SJSA1 (cell line): ENCODE results near the gene PHACTR2. TPM values are rescaled to one million over a fixed set of nuclear protein-coding genes. Genes with fewer than 3 reads are reported as not detected.
"Not testable (repeated sequence)": the region's sequence is repeated elsewhere in the genome, so short reads cannot be mapped to it uniquely, and the experiment has no call there.

ENCODE experiments used
- DNase-seq, 2 experiments: peaks; one replicate each; pipeline ENCODE4 v3.0.0-alpha.2; 2015 to 2020; ENCODE audit warnings: low spot score in 2 of 2, low read depth in 1 of 2
- H3K27ac ChIP-seq: fragments of 250-450 bp; sonication (Bioruptor Pico); 2 replicates; pipeline ENCODE4 v1.5.1; 2020; ENCODE audit warnings: mild to moderate bottlenecking, moderate library complexity
- H3K27me3 ChIP-seq: fragments of 250-450 bp; sonication (Bioruptor Pico); replicated peaks from 2 replicates; pipeline ENCODE4 v1.5.1; 2020; ENCODE audit warnings: mild to moderate bottlenecking, moderate library complexity
- H3K36me3 ChIP-seq: fragments of 250-450 bp; sonication (Bioruptor Pico); 2 replicates; pipeline ENCODE4 v1.5.1; 2020; ENCODE audit warnings: mild to moderate bottlenecking
- H3K4me1 ChIP-seq: fragments of 250-450 bp; sonication (Bioruptor Pico); replicated peaks from 2 replicates; pipeline ENCODE4 v1.6.1; 2021; ENCODE audit warnings: mild to moderate bottlenecking
- H3K4me3 ChIP-seq: fragments of 250-450 bp; sonication (Bioruptor Pico); 2 replicates; pipeline ENCODE4 v1.5.1; 2020; ENCODE audit warnings: mild to moderate bottlenecking
- H3K9me3 ChIP-seq: fragments of 250-450 bp; sonication (Bioruptor Pico); replicated peaks from 2 replicates; pipeline ENCODE4 v1.5.1; 2020; ENCODE audit warnings: mild to moderate bottlenecking
- total RNA-seq: library from RNA; depleted of rRNA; stranded (reverse); fragments of >200 nt; shearing (Covaris generic); gene quantifications from 2 replicates; pipeline ENCODE4 v1.2.3, GENCODE V29; 2014

PHACTR2 gene
- total RNA-seq, 1 experiment from 2014 or later: 75.1 TPM

DNA sequence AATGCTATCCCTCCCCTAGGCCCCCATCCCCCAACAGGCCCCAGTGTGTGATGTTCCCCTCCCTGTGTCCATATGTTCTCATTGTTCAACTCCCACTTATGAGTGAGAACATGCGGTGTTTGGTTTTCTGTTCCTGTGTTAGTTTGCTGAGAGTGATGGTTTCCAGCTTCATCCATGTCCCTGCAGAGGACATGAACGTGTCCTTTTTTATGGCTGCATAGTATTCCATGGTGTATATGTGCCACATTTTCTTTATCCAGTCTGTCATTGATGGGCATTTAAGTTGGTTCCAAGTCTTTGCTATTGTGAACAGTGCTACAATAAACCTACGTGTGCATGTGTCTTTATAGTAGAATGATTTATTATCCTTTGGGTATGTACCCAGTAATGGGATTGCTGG lies 173.9 kb downstream of the PHACTR2 start:
- not testable (repeated sequence) for H3K4me1 ChIP-seq, H3K9me3 ChIP-seq, DNase-seq, H3K27me3 ChIP-seq, H3K4me3 ChIP-seq, H3K27ac ChIP-seq
- H3K36me3 ChIP-seq: peaks cover 94% of the 10 kb centered on the region

DNA sequence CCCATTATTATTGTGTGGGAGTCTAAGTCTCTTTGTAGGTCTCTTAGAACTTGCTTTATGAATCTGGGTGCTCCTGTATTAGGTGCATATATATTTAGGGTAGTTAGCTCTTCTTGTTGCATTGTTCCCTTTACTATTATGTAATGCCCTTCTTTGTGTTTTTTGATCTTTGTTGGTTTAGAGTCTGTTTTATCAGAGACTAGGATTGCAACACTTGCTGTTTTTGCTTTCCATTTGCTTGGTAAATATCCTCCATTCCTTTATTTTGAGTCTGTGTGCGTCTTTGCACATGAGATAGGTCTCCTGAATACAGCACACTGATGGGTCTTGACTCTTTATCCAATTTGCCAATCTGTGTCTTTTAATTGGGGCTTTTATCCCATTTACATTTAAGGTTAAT lies 177.3 kb downstream of the PHACTR2 start:
- not testable (repeated sequence) for H3K27me3 ChIP-seq
- H3K36me3 ChIP-seq: peaks cover 94% of the 10 kb centered on the region

DNA sequence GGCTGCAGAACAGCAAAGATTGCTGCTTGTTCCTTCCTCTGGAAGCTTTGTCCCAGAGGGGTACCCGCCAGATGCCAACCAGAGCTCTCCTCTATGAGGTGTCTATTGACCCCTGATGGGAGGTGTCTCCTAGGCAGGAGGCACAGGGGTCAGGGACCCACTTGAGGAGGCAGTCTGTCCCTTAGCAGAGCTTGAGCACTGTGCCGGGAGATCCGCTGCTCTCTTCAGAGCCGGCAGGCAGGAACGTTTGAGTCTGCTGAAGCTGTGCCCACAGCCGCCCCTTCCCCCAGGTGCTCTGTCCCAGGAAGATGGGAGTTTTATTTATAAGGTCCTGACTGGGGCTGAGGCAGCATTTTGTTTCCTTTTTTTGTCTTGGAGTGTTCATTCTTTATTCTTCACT lies 179.0 kb downstream of the PHACTR2 start:
- H3K36me3 ChIP-seq: peaks cover 86% of the 10 kb centered on the region
- not testable (repeated sequence) for H3K9me3 ChIP-seq, H3K4me3 ChIP-seq, H3K27ac ChIP-seq, DNase-seq, H3K4me1 ChIP-seq, H3K27me3 ChIP-seq

More for the DNA sequence above, 177.3 kb downstream of the PHACTR2 start:
- not testable (repeated sequence) for H3K4me1 ChIP-seq, H3K27ac ChIP-seq, DNase-seq, H3K9me3 ChIP-seq, H3K4me3 ChIP-seq

DNA sequence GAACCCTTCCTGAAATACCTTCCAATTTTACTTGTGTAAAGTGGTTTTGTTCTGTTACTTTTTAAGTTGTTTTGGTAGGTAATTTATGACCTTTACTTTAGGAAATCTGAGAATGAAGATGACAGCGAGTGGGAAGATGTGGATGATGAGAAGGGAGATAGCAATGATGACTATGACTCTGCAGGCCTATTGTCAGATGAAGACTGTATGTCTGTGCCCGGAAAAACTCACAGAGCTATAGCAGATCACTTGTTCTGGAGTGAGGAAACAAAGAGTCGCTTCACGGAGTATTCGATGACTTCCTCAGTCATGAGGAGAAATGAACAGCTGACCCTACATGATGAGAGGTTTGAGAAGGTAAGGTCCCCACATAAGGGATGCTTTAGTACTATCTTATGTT lies 179.9 kb downstream of the PHACTR2 start:
- Histone ChIP-seq H3K36me3 (peaks cover 85% of the 10 kb centered on the region), H3K4me3 (no peak overlapping the region), H3K27me3 (no peaks in the 10 kb centered on the region), H3K27ac (no peak overlapping the region), H3K9me3 (no peaks in the 10 kb centered on the region), H3K4me1 (no peaks in the 10 kb centered on the region)
- DNase-seq: no peak

DNA sequence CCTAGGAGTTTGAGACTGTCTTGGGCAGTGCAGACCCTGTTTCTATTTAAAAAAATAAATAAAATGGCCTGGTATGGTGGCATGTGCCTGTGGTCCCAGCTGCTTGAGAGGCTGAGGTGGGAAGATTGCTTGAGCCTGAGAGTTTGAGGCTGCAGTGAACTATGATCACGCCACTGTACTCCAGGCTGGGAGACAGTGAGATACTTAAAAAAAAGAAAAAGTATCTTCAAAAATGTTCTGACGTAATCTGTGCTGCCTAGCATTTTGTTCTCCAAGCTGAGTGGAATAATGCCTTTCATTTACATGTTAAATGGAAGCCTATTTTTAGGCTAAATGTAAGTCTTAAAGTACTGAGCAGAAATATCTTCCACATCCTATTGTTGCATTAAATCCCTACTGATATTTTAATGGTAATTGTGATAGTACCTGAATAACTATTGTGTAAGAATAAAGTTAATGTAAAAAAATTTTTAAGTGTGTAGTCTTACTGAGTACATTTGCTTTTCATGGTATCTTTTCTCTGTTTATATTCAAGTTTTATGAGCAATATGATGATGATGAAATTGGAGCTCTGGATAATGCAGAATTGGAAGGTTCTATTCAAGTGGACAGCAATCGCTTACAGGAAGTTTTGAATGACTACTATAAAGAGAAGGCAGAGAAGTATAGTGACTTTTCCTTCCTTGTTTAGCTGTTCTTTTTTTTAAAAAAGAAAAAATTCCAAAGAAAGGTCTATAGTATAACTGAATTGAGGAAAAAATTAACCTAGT lies 182.3 kb downstream of the PHACTR2 start:
- DNase-seq: no peak
- Histone ChIP-seq H3K4me1 (no peaks in the 10 kb centered on the region), H3K27me3 (0 out of 2 replicates have a peak, but pooled peaks cover 3% of the 10 kb centered on the region), H3K9me3 (no peaks in the 10 kb centered on the region), H3K4me3 (no peak overlapping the region), H3K36me3 (peaks cover 81% of the 10 kb centered on the region), H3K27ac (no peak overlapping the region)

DNA sequence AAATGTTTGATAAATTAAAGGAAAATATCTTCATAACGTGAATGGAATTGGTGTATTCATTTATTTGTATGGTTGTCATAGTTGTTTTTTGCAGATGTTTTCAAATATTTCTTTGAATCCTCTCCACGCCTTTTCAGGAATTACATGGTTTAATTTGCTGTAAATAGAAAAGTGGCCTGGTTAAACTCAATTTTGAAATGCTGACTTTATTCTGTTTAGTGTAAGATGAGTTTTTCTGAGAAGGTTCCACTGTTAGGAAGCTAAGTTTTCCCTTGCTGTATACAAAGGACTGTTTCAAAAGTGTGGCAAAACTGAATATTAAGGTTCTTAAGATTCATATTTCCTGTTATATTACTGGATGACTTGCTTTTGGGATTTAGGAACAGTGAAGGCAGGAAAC lies 186.0 kb downstream of the PHACTR2 start:
- H3K36me3 ChIP-seq: peaks cover 53% of the 10 kb centered on the region
- no peak overlapping the region for H3K4me3 ChIP-seq
- no peak overlapping the region for H3K27ac ChIP-seq
- 0 out of 2 replicates have a peak, but pooled peaks cover 3% of the 10 kb centered on the region for H3K27me3 ChIP-seq
- H3K9me3 ChIP-seq: no peaks in the 10 kb centered on the region
- no peaks in the 10 kb centered on the region for H3K4me1 ChIP-seq
- DNase-seq: no peak

DNA sequence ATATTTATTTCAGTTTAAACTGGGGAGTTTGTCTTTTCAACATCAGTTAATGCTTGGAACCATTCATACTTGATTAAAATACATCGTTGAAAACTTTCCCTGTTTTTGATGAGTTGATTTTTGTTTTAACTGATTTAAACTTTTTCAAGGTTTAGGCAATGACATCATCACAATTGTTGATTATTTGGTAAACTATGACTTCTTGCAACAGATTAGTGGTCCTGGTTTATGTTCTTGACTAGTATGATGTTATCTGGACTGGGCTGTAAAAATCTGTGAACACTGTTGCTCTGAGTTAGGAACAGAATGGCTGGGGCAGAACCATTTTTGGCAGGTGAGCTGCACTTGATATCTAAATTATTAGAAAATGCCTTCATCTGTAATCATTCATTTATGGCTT lies 186.5 kb downstream of the PHACTR2 start, which contains the start of gene ZC2HC1B:
Gene ZC2HC1B (plus strand): TSS at position 241 of the 400 bp plus-strand sequence. CDS start 66 bp downstream, at position 307.
- no peak within 1 kb of the TSS for H3K27ac ChIP-seq
- peaks cover 49% of the 10 kb centered on the region for H3K36me3 ChIP-seq
- DNase-seq: no peak
- no peaks in the 10 kb centered on the region for H3K4me1 ChIP-seq
- no peaks in the 10 kb centered on the region for H3K9me3 ChIP-seq
- 0 out of 2 replicates have a peak, but pooled peaks cover 3% of the 10 kb centered on the region for H3K27me3 ChIP-seq
- H3K4me3 ChIP-seq: no peak within 1 kb of the TSS

DNA sequence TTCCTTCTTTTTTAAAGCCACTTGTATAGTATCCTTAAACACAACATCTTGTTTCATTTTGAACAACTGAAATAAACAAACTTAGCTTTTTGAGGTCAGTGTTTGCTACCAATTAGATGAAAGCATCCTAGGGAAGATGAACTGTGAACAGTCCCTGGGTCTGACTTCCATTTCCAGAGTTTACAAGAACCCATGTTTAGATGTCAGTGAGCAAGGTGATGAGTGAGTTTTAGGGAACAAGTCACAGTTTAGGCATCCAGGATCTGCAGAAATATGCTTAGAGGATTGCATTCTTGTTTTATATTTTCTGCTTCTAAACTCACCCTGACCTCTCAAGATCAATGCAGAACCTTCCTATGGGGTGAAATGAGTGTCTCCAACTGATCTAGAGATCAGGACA lies 189.5 kb downstream of the PHACTR2 start:
- no peaks in the 10 kb centered on the region for H3K4me1 ChIP-seq
- H3K36me3 ChIP-seq: peaks cover 26% of the 10 kb centered on the region
- no peaks in the 10 kb centered on the region for H3K9me3 ChIP-seq
- no peak overlapping the region for H3K27ac ChIP-seq
- no peak for DNase-seq
- no peak overlapping the region for H3K4me3 ChIP-seq
- H3K27me3 ChIP-seq: 0 out of 2 replicates have a peak, but pooled peaks cover 3% of the 10 kb centered on the region

DNA sequence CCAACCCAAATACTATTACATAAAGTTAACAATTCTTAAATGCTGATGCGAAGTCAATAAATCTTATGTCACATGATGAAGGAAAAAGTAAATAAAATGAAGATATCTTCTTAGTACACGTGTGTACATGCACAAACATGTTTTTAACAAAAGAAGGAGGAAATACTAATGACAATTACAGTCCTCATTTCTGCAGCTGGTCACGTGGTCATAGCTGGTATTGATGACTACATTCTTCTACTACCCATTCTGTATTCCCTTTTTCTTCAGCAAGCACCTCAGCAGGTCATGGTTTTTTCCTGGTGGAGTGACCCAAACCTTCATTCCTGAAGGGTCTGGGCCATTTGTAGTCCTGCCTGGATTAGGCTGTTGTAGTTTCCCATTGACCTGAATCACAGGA lies 191.0 kb downstream of the PHACTR2 start:
- not testable (repeated sequence) for H3K9me3 ChIP-seq, H3K4me3 ChIP-seq, H3K27ac ChIP-seq, DNase-seq, H3K4me1 ChIP-seq, H3K27me3 ChIP-seq
- peaks cover 14% of the 10 kb centered on the region for H3K36me3 ChIP-seq

DNA sequence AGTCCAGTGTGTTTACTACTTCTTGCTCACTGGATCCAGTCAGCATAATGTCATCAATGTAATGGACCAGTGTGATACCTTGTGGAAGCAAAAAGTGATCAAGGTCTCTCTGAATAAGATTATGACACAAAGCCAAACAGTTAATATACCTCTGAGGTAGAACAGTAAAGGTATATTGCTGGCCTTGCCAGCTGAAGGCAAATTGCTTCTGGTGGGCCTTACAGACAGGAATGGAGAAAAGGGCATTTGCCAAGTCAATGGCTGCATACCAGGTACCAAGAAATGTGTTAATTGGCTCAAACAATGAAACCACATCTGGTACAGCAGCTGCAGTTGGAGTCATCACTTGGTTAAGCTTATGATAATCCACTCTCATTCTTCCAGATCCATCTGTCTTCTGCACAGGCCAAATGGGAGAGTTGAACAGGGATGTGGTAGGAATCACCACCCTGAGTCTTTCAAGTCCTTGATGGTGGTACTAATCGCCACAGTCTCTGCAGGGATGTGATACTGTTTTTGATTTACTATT lies 193.5 kb downstream of the PHACTR2 start:
- H3K36me3 ChIP-seq, H3K27me3 ChIP-seq, DNase-seq, H3K4me1 ChIP-seq, H3K4me3 ChIP-seq, H3K9me3 ChIP-seq, H3K27ac ChIP-seq: not testable (repeated sequence)

DNA sequence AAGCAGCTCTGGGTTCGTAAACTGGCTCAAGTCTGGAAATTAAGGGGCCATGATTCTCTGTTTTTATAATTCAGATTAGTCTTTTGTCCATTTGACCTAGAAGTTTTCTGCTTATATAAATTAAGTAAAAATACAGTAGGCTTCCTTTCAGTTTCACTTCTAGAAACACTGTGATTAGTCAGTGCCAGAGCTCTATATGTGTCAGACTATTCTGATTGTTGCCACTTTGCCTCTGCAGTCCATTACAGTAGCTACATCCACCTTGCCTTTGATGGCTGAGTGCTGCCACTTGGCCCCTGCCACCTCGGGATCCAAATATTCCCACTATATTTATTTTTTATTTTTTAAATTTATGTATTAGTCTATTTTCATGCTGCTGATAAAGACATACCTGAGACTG lies 194.4 kb downstream of the PHACTR2 start:
- Histone ChIP-seq H3K9me3 (no peaks in the 10 kb centered on the region), H3K27ac (no peak overlapping the region), H3K4me3 (no peak overlapping the region), H3K27me3 (no peaks in the 10 kb centered on the region), H3K36me3 (no peaks in the 10 kb centered on the region), H3K4me1 (no peaks in the 10 kb centered on the region)
- no peak for DNase-seq

DNA sequence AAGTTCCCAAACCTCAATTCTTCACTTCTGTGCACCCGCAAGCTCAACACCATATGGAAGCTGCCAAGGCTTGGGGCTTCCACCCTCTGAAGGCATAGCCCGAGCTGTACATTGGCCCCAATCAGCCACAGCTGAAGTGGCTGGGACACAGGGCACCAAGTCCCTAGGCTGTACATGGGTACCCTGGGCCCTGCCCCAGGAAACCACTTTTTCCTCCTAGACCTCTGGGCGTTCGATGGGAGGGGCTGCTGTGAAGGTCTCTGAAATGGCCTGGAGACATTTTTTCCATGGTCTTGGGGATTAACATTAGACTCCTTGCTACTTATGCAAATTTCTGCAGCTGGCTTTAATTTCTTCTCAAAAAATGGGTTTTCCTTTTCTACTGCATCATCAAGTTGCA lies 195.8 kb downstream of the PHACTR2 start:
- not testable (repeated sequence) for H3K4me3 ChIP-seq, H3K36me3 ChIP-seq, H3K27ac ChIP-seq, H3K4me1 ChIP-seq, H3K27me3 ChIP-seq, H3K9me3 ChIP-seq, DNase-seq

DNA sequence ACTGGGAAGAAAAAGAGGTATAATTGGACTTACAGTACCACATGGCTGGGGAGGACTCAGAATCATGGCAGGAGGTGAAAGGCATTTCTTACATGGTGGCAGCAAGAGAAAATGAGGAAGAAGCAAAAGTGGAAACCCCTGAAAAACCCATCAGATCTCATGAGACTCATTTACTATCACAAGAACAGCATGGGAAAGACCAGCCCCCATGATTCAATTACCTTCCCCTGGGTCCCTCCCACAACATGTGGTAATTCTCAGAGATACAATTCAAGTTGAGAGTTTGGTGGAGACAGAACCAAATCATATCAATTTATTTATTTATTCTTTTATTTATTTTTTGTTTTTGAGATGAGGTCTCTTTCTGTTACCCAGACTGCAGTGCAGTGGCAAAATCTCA lies 196.7 kb downstream of the PHACTR2 start:
- not testable (repeated sequence) for H3K4me1 ChIP-seq, H3K4me3 ChIP-seq, H3K27ac ChIP-seq, DNase-seq, H3K27me3 ChIP-seq, H3K9me3 ChIP-seq, H3K36me3 ChIP-seq

DNA sequence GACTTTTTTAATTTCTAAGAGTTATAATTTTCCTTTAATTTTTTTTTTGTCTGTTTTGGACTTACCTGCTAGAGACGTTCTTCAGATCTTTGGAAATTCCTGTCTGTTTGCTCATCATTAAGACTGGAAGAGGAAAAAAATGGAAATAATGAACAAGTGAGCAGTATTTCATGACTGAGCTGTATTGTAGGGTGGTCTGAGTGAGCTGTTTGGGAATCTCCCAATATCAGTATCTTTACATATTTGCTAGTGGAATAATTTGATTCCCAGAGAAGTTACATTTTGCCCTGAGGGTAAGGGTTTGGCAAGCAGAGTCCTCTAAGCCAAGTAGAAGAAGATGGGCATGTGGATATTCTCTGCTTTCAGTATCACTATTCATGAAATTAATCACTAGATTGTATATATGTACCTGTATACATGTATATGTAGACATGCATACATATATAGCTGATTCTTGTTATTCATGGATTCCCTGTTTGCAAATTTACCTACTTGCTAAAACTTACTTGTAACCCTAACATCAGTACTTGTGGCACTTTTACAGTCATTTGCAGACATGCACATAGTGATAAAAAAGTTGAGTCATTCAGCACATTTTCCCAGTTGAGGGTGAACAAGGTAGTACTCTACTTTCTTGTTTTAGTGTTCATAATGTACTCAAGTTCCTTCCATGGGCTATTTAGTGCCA lies 200.0 kb downstream of the PHACTR2 start:
- DNase-seq: no peak
- H3K4me3 ChIP-seq: no peak overlapping the region

More for the DNA sequence above, 200.0 kb downstream of the PHACTR2 start:
- Histone ChIP-seq H3K9me3 (peaks cover 3% of the 10 kb centered on the region; the same call in 1 of the 2 replicates), H3K27ac (no peak overlapping the region), H3K36me3 (no peaks in the 10 kb centered on the region), H3K27me3 (no peaks in the 10 kb centered on the region), H3K4me1 (no peaks in the 10 kb centered on the region)
